GM23248 (cell line): ENCODE measurements around the gene SPSB4.

Experiments
- EZH2 ChIP-seq: fragments of 200-600 bp; sonication (generic); IDR thresholded peaks from 2 replicates; pipeline ENCODE4 v1.6.1; 2018; ENCODE audit warnings: antibody characterized with exemption, mild to moderate bottlenecking; ENCODE audit not compliant: insufficient read depth, poor library complexity, severe bottlenecking
- EZH2phosphoT487 ChIP-seq: fragments of 200-600 bp; sonication (generic); IDR thresholded peaks from 2 replicates; pipeline ENCODE4 v1.6.1; 2018; ENCODE audit warnings: antibody characterized with exemption, moderate library complexity, mild to moderate bottlenecking, low read depth; ENCODE audit not compliant: insufficient read depth

- no peak for TF ChIP-seq EZH2
- no peak for TF ChIP-seq EZH2phosphoT487
Measured at GRCh38 chr3:141093397-141093796, 42.2 kb downstream of the SPSB4 start.
